HUES6 (cell line): ENCODE measurements around the gene HNRNPM.
"Not testable (repeated sequence)": the region's sequence is repeated elsewhere in the genome, so short reads cannot be mapped to it uniquely, and the experiment has no call there.

ENCODE experiments used
- H3K27ac ChIP-seq: 2 replicates; pipeline ENCODE4 v1.7.0; 2013; ENCODE audit warnings: low read depth, mild to moderate bottlenecking, low read length, inconsistent platforms
- H3K27me3 ChIP-seq: 2 replicates; pipeline ENCODE4 v1.6.1; 2013; ENCODE audit warnings: low read length; ENCODE audit not compliant: control insufficient read depth, insufficient read depth
- H3K36me3 ChIP-seq: 2 replicates; pipeline ENCODE4 v1.6.1; 2013; ENCODE audit warnings: low read length; ENCODE audit not compliant: control insufficient read depth, insufficient read depth
- H3K4me1 ChIP-seq: 2 replicates; pipeline ENCODE4 v1.6.1; 2013; ENCODE audit warnings: low read length; ENCODE audit not compliant: control insufficient read depth, insufficient read depth
- H3K4me3 ChIP-seq: 2 replicates; pipeline ENCODE4 v1.5.1; 2013; ENCODE audit warnings: low read depth, low read length
- H3K9ac ChIP-seq: one replicate; pipeline ENCODE4 v1.6.1; 2013; ENCODE audit warnings: mild to moderate bottlenecking, low read length
- H3K9me3 ChIP-seq: 2 replicates; pipeline ENCODE4 v1.6.1; 2013; ENCODE audit warnings: low read depth, low read length; ENCODE audit not compliant: control insufficient read depth, insufficient read depth

HNRNPM gene

DNA sequence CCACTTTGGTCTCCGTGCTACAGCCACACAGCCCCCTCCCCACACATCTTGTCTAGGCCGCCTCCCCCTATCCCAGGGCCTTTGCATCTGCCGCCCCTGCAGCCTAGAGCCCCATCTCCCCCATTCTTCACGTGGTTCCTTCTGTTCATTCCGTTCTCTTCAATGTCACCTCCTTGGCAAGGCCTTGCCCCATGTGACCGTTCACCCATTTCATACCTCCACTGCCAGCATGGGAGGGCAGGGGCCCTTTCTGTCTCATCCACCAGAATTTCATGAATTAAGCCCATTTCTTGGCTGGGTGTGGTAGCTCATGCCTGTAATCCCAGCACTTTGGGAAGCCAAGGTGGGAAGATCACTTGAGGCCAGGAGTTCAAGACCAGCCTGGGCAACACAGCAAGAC lies 15.7 kb upstream of the HNRNPM start:
- H3K4me3 ChIP-seq: no peak overlapping the region
- H3K36me3 ChIP-seq: no peaks in the 10 kb centered on the region
- H3K27me3 ChIP-seq: no peaks in the 10 kb centered on the region
- no peaks in the 10 kb centered on the region for H3K9me3 ChIP-seq
- H3K4me1 ChIP-seq: no peaks in the 10 kb centered on the region; the same call in 1 of the 2 replicates
- H3K9ac ChIP-seq: no peak overlapping the region
- H3K27ac ChIP-seq: no peak overlapping the region

DNA sequence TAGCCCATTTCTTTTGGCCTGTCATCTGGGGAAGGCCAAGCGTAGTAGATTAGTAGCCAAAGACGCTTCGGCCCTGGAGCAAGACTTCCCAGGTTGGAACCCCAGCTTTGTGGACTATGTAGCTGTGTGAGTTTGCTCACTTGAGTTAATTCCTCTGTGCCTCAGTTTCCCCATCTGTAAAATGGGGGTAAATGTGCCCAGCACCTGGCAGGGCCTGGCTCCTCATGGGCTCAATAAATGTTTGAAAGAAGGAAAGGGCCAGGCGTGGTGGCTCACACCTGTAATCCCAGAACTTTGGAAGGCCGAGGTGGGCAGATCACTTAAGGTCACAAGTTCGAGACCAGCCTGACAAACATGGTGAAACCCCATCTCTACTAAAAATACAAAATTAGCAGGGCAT lies 14.9 kb upstream of the HNRNPM start:
- Histone ChIP-seq H3K27ac (no peak overlapping the region), H3K27me3 (no peaks in the 10 kb centered on the region), H3K4me3 (no peak overlapping the region), H3K9me3 (no peaks in the 10 kb centered on the region), H3K9ac (no peak overlapping the region), H3K36me3 (no peaks in the 10 kb centered on the region), H3K4me1 (no peaks in the 10 kb centered on the region)

DNA sequence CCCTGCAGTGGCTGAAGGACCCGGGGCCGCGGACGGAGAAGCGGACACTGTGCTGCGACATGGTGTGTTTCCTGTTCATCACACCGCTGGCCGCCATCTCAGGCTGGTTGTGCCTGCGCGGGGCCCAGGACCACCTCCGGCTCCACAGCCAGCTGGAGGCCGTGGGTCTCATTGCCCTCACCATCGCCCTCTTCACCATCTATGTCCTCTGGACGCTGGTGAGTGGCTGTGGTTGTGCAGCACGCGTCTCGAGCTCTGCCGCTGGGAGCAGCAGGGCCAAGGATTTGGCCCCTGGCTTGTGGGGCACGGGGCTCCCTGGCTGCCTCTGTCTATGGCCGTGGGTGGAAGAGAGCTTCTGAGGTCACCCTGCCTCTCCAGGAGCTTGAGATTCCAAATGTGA lies 14.1 kb upstream of the HNRNPM start:
- Histone ChIP-seq H3K9ac (no peak overlapping the region), H3K27ac (no peak overlapping the region), H3K4me1 (no peaks in the 10 kb centered on the region), H3K27me3 (no peaks in the 10 kb centered on the region), H3K36me3 (no peaks in the 10 kb centered on the region), H3K9me3 (no peaks in the 10 kb centered on the region), H3K4me3 (no peak overlapping the region)

DNA sequence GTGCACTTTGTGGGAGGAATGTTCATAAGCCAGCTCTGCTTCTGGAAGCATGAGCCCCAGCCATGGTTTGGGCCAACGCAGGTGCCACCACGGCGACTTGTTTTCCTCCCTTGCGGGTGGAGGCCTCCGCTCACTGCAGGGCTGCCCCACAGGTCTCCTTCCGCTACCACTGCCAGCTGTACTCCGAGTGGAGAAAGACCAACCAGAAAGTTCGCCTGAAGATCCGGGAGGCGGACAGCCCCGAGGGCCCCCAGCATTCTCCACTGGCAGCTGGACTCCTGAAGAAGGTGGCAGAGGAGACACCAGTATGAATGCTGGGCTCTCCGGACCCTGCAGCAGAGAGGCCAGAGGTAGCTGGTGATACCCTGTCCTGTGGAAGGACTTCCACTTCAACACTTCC lies 6.5 kb upstream of the HNRNPM start:
- no peak overlapping the region for H3K4me3 ChIP-seq
- no peak overlapping the region for H3K9ac ChIP-seq
- no peaks in the 10 kb centered on the region for H3K9me3 ChIP-seq
- H3K4me1 ChIP-seq: peaks cover 10% of the 10 kb centered on the region
- no peaks in the 10 kb centered on the region for H3K27me3 ChIP-seq
- no peak overlapping the region for H3K27ac ChIP-seq
- H3K36me3 ChIP-seq: no peaks in the 10 kb centered on the region

- Histone ChIP-seq H3K27me3 (no peaks in the 10 kb centered on the region), H3K9me3 (no peaks in the 10 kb centered on the region), H3K9ac (no peak overlapping the region), H3K4me1 (peaks cover 16% of the 10 kb centered on the region), H3K36me3 (peaks cover 9% of the 10 kb centered on the region), H3K4me3 (no peak overlapping the region), H3K27ac (peak overlapping the region; percentile 55; the same call in 1 of the 2 replicates)
Measured at GRCh38 chr19:8441725-8442544, 2.8 kb upstream of the HNRNPM start.

- peak overlapping the region; percentile 21; the same call in 1 of the 2 replicates for H3K27ac ChIP-seq
- peak overlapping the region; percentile 95 for H3K4me3 ChIP-seq
- H3K27me3 ChIP-seq, H3K9me3 ChIP-seq: not testable (repeated sequence)
- H3K4me1 ChIP-seq: peaks cover 31% of the 10 kb centered on the region
- H3K36me3 ChIP-seq: peaks cover 14% of the 10 kb centered on the region
- H3K9ac ChIP-seq: peak overlapping the region; percentile 98
Measured at GRCh38 chr19:8444140-8444676, 567 bp upstream of the HNRNPM start.

DNA sequence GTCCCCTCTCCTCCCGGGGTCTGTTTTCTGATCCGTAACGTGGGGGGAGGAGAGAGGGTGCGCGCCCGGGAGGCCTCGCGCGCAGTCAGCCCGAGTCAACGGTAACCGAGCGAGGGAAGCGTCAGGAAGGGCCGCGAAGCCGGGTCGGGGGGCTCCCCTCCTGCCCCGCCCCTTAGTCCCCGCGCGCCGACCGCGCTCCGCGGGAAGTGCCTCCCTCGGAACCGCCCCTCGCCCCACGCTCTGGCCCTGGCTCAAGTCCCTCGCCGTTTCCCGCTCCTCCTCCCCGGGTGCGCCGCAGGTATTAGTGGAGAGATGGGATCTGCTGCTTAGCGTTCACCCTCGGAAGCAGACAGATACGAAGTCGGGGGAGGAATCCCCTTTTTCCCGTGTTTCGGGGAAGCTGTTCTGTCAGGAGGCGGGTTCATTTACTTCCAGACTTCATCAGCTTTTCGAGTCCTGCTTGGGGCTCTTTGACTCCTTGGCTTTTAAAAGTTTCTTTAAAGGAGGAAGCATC lies 770 bp downstream of the HNRNPM start:
- Histone ChIP-seq H3K36me3 (peaks cover 16% of the 10 kb centered on the region), H3K27me3 (no peaks in the 10 kb centered on the region), H3K9ac (peak overlapping the region; percentile 98), H3K4me1 (peaks cover 41% of the 10 kb centered on the region), H3K4me3 (peak overlapping the region; percentile 95), H3K27ac (peak overlapping the region; percentile 99), H3K9me3 (no peaks in the 10 kb centered on the region)

DNA sequence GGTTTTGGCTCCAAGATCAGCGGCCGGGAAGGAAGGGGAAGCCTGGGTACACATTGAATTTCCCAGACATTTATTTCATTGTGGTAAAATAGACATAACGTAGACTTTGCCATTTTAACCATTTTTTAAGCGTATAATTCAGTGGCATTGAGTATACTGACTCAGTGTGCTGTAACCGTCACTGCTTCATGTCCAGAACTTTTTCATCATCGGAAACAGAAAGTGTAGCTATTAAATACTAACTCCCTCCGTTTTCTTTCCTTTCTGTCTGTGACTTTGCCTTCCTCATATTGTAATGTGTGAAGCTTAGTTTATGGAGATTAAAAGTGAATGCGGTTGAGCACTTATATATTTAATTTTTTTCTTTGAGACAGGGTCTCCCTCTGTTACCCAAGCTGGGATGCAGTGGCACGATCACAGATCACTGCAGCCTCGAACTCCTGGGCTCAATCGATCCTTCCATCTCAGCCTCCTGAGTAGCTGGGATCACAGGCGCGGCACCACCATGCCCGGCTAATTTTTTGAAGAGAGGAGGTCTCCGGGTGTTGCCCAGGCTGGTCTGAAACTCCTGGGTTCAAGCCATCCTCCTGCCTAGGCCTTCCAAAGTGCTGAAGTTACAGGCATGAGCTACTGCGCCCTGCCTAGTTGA lies 1.4 kb downstream of the HNRNPM start:
- Histone ChIP-seq H3K4me1 (peaks cover 41% of the 10 kb centered on the region), H3K27me3 (no peaks in the 10 kb centered on the region), H3K27ac (no peak overlapping the region; the same call in 1 of the 2 replicates), H3K9ac (peak overlapping the region; percentile 98), H3K36me3 (peaks cover 16% of the 10 kb centered on the region), H3K4me3 (peak overlapping the region; percentile 95), H3K9me3 (no peaks in the 10 kb centered on the region)

- no peak overlapping the region for H3K9ac ChIP-seq
- no peaks in the 10 kb centered on the region for H3K27me3 ChIP-seq
- H3K36me3 ChIP-seq: peaks cover 34% of the 10 kb centered on the region
- peak overlapping the region; percentile 3 for H3K4me3 ChIP-seq
- H3K4me1 ChIP-seq: peaks cover 47% of the 10 kb centered on the region
- H3K9me3 ChIP-seq: no peaks in the 10 kb centered on the region
- no peak overlapping the region for H3K27ac ChIP-seq
Measured at GRCh38 chr19:8449830-8450229, 5.1 kb downstream of the HNRNPM start.

GRCh38 chr19:8451377-8451776 lies 6.6 kb downstream of the HNRNPM start:
- peaks cover 56% of the 10 kb centered on the region for H3K4me1 ChIP-seq
- H3K27ac ChIP-seq: peak overlapping the region; percentile 42; the same call in 1 of the 2 replicates
- H3K27me3 ChIP-seq: no peaks in the 10 kb centered on the region
- H3K4me3 ChIP-seq: no peak overlapping the region
- no peak overlapping the region for H3K9ac ChIP-seq
- H3K36me3 ChIP-seq: peaks cover 44% of the 10 kb centered on the region
- H3K9me3 ChIP-seq: no peaks in the 10 kb centered on the region

DNA sequence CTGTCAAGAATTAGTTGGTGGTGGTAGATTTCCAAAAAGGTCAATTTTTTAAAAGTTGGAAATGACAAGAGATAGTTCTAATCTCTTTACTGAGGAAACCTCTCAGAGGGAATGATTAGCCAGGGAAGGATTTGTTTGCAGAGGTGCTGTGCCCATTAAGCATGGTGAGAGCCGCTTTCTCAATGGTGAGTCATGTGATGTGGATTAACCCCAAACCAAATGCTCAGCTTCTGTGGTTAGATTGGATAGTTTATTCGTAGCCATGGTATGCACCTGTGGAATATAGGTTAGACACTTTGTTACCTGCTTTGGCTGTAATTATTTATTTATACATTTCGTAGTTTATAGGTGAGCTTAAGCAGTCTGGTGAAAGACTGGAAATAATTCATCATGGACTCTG lies 7.1 kb downstream of the HNRNPM start:
- Histone ChIP-seq H3K36me3 (peaks cover 44% of the 10 kb centered on the region), H3K4me1 (peaks cover 55% of the 10 kb centered on the region), H3K9me3 (no peaks in the 10 kb centered on the region), H3K27ac (peak overlapping the region; percentile 42; the same call in 1 of the 2 replicates), H3K4me3 (no peak overlapping the region), H3K27me3 (no peaks in the 10 kb centered on the region), H3K9ac (no peak overlapping the region)
